Liver (tissue), 9 donors: ENCODE results near the gene MAML3. TPM values are rescaled to one million over a fixed set of nuclear protein-coding genes. Genes with fewer than 3 reads are reported as not detected.

ENCODE experiments used
- DNase-seq: peaks from one replicate; pipeline ENCODE4 v3.0.0-alpha.2; 2017; ENCODE audit warnings: low spot score
- H3K27ac ChIP-seq, 2 donors: one replicate each; pipeline ENCODE4 v1.7.0; 2013; ENCODE audit warnings: inconsistent platforms in 2 of 2, low read length in 2 of 2, control low read depth in 1 of 2, low read depth in 1 of 2, mild to moderate bottlenecking in 1 of 2
- H3K27me3 ChIP-seq, 4 donors: one replicate each; pipeline versions ENCODE4 v1.6.1 to v1.7.0; 2013; ENCODE audit warnings: low read length in 3 of 4, inconsistent platforms in 1 of 4, mild to moderate bottlenecking in 1 of 4, moderate library complexity in 1 of 4; ENCODE audit not compliant: control insufficient read depth in 4 of 4, insufficient read depth in 4 of 4
- H3K36me3 ChIP-seq, 4 donors: one replicate each; pipeline versions ENCODE4 v1.6.1 to v1.7.0; 2013; ENCODE audit warnings: low read length in 3 of 4, mild to moderate bottlenecking in 3 of 4, low read depth in 1 of 4, moderate library complexity in 1 of 4; ENCODE audit not compliant: control insufficient read depth in 4 of 4, insufficient read depth in 3 of 4
- H3K4me1 ChIP-seq, 4 donors: one replicate each; pipeline versions ENCODE4 v1.6.1 to v1.7.0; 2013; ENCODE audit warnings: low read length in 3 of 4, mild to moderate bottlenecking in 3 of 4, moderate library complexity in 1 of 4; ENCODE audit not compliant: control insufficient read depth in 4 of 4, insufficient read depth in 4 of 4
- H3K4me3 ChIP-seq, 3 donors: one replicate each; pipeline versions ENCODE4 v1.6.1 to v1.7.0; 2013; ENCODE audit warnings: low read length in 3 of 3, control low read depth in 1 of 3, low read depth in 1 of 3, mild to moderate bottlenecking in 1 of 3
- H3K9ac ChIP-seq, 2 donors: one replicate each; pipeline ENCODE4 v1.7.0; 2013; ENCODE audit warnings: low read length in 2 of 2, mild to moderate bottlenecking in 2 of 2, moderate library complexity in 2 of 2, control low read depth in 1 of 2, low read depth in 1 of 2
- H3K9me3 ChIP-seq, 4 donors: one replicate each; pipeline versions ENCODE4 v1.6.1 to v1.7.0; 2013; ENCODE audit warnings: low read length in 3 of 4; ENCODE audit not compliant: control insufficient read depth in 4 of 4
- ATF3 ChIP-seq: IDR thresholded peaks from 2 replicates; pipeline ENCODE4 v1.6.1; 2016; ENCODE audit warnings: antibody characterized with exemption
- CTCF ChIP-seq: fragments of 150-350 bp; IDR thresholded peaks from 2 replicates; pipeline ENCODE4 v1.5.1; 2017; ENCODE audit warnings: improper control_type of control experiment, low read depth, low read length; ENCODE audit not compliant: missing input control
- EGR1 ChIP-seq, 2 donors: IDR thresholded peaks; 2 replicates each; pipeline ENCODE4 v1.6.1; 2016 to 2018; ENCODE audit warnings: antibody characterized with exemption in 2 of 2, low read depth in 2 of 2
- FOXA2 ChIP-seq: IDR thresholded peaks from 2 replicates; pipeline ENCODE4 v1.6.1; 2016; ENCODE audit warnings: antibody characterized with exemption
- GABPA ChIP-seq, 2 donors: IDR thresholded peaks in 1 of 2; conservative IDR thresholded peaks in 1 of 2; 2 replicates each; pipeline ENCODE4 v1.6.1; 2016; ENCODE audit warnings: antibody characterized with exemption in 2 of 2, mild to moderate bottlenecking in 1 of 2, moderate library complexity in 1 of 2
- HNF4A ChIP-seq, 2 donors: conservative IDR thresholded peaks; 2 replicates each; pipeline ENCODE4 v1.6.1; 2016; ENCODE audit warnings: antibody characterized with exemption in 2 of 2, mild to moderate bottlenecking in 2 of 2
- HNF4G ChIP-seq: IDR thresholded peaks from 2 replicates; pipeline ENCODE4 v1.6.1; 2016; ENCODE audit warnings: antibody characterized with exemption
- JUND ChIP-seq, 2 donors: IDR thresholded peaks; 2 replicates each; pipeline ENCODE4 v1.6.1; 2016; ENCODE audit warnings: antibody characterized with exemption in 2 of 2
- NR2F2 ChIP-seq: IDR thresholded peaks from 2 replicates; pipeline ENCODE4 v1.6.1; 2016; ENCODE audit warnings: antibody characterized with exemption
- RAD21 ChIP-seq, 2 donors: IDR thresholded peaks; 2 replicates each; pipeline ENCODE4 v1.6.1; 2016; ENCODE audit warnings: antibody characterized with exemption in 2 of 2, mild to moderate bottlenecking in 2 of 2
- REST ChIP-seq: IDR thresholded peaks from 2 replicates; pipeline ENCODE4 v1.6.1; 2016; ENCODE audit warnings: antibody characterized with exemption, mild to moderate bottlenecking
- RXRA ChIP-seq, 2 donors: IDR thresholded peaks; 2 replicates each; pipeline ENCODE4 v1.6.1; 2017 to 2018; ENCODE audit warnings: antibody characterized with exemption in 2 of 2, mild to moderate bottlenecking in 1 of 2
- SP1 ChIP-seq: IDR thresholded peaks from 2 replicates; pipeline ENCODE4 v1.6.1; 2018; ENCODE audit warnings: antibody characterized with exemption, mild to moderate bottlenecking
- YY1 ChIP-seq: IDR thresholded peaks from 2 replicates; pipeline ENCODE4 v1.6.1; 2016; ENCODE audit warnings: antibody characterized with exemption, mild to moderate bottlenecking
- ZBTB33 ChIP-seq: IDR thresholded peaks from 2 replicates; pipeline ENCODE4 v1.6.1; 2016; ENCODE audit warnings: antibody characterized with exemption
- WGBS: extraction: QIAGEN DNeasy Blood & Tissue Kit; methylation state at CpG from one replicate; pipeline ENCODE4 v1.1.7; 2013; 5-methylcytosine and 5-hydroxymethylcytosine counted together
- polyA plus RNA-seq, 2 donors: library from polyadenylated mRNA; stranded (reverse) in 1 of 2; unstranded in 1 of 2; fragments of 200-250 nt in 1 of 2; fragments of >200 nt in 1 of 2; fragmentation: Nextera tagmentation in 1 of 2; extraction: Ambion mirVana in 1 of 2; gene quantifications; one replicate each; pipeline versions ENCODE4 v1.2.1 to v1.2.3, GENCODE V29; 2013 to 2015
- total RNA-seq, 2 donors: library from RNA; depleted of rRNA; stranded (reverse); fragments of >200 nt; gene quantifications; one replicate each; pipeline ENCODE4 v1.2.3, GENCODE V29; 2014
- donor health status: healthy.
- donor health status: healthy.
- donor health status: healthy.
- donor health status: healthy.
- donor health status: healthy.

The MAML3 gene
- total and polyA plus RNA-seq, 4 donors = 1.3 to 4.3 (median 2.7) TPM

GRCh38 chr4:139686988-139687387 is 467.0 kb downstream of the MAML3 start:
- 70% methylated on average over 3 of the region's 3 CpGs for WGBS
- Histone ChIP-seq H3K4me1 (peaks cover 21 to 60% (median 56%) of the 10 kb centered on the region in 4 donors), H3K9me3 (no peaks in the 10 kb centered on the region), H3K27me3 (no peaks in the 10 kb centered on the region), H3K36me3 (peaks cover 0 to 9% (median 4%) of the 10 kb centered on the region in 4 donors), H3K9ac (no peak overlapping the region), H3K4me3 (no peak overlapping the region), H3K27ac (peak overlapping the region; percentile 39 to 61)
- DNase-seq = no peak
- peak; percentile 18 for TF ChIP-seq NR2F2
- peak in 1 of 2 donors; percentile 18 for TF ChIP-seq RAD21 (IDR thresholded peaks at IDR 0.05)
- TF ChIP-seq SP1 = peak; percentile 28
- TF ChIP-seq ATF3 = no peak
- no peak for TF ChIP-seq EGR1 (IDR thresholded peaks at IDR 0.05; ENCODE audit: low read depth in 2 of 2)
- peak in 1 of 2 donors; percentile 13 for TF ChIP-seq RXRA (IDR thresholded peaks at IDR 0.05)
- TF ChIP-seq YY1 = peak; percentile 49
- no peak for TF ChIP-seq GABPA (IDR thresholded peaks at IDR 0.05 in 1 of 2, conservative IDR thresholded peaks at IDR 0.05 in 1 of 2)
- TF ChIP-seq HNF4A (conservative IDR thresholded peaks at IDR 0.05) = peak; percentile 12 to 30

GRCh38 chr4:139686130-139686529 is 467.9 kb downstream of the MAML3 start:
- H3K9ac ChIP-seq = no peak overlapping the region
- no peak overlapping the region for H3K27ac ChIP-seq
- H3K4me1 ChIP-seq = peaks cover 18 to 55% (median 49%) of the 10 kb centered on the region in 4 donors
- no peak for DNase-seq
- no peaks in the 10 kb centered on the region for H3K27me3 ChIP-seq
- no peak for TF ChIP-seq RXRA (IDR thresholded peaks at IDR 0.05)
- WGBS = 55% methylated on average over 1 of the region's 1 CpG
- H3K36me3 ChIP-seq = peaks cover 0 to 9% (median 4%) of the 10 kb centered on the region in 4 donors
- H3K4me3 ChIP-seq = no peak overlapping the region
- no peaks in the 10 kb centered on the region for H3K9me3 ChIP-seq

- no peak for DNase-seq
- Histone ChIP-seq H3K27ac (no peak overlapping the region), H3K4me3 (no peak overlapping the region), H3K9me3 (no peaks in the 10 kb centered on the region), H3K36me3 (peaks cover 0 to 12% (median 5%) of the 10 kb centered on the region in 4 donors), H3K27me3 (no peaks in the 10 kb centered on the region), H3K4me1 (peaks cover 12 to 56% (median 47%) of the 10 kb centered on the region in 4 donors), H3K9ac (no peak overlapping the region)
- 94% methylated on average over 5 of the region's 5 CpGs for WGBS
- no peak for TF ChIP-seq EGR1 (IDR thresholded peaks at IDR 0.05; ENCODE audit: low read depth in 2 of 2)
- TF ChIP-seq RXRA (IDR thresholded peaks at IDR 0.05) = no peak
- TF ChIP-seq YY1 = no peak
- TF ChIP-seq ZBTB33 = no peak
- TF ChIP-seq REST = no peak
- no peak for TF ChIP-seq JUND (IDR thresholded peaks at IDR 0.05)
- no peak for TF ChIP-seq RAD21 (IDR thresholded peaks at IDR 0.05)
- no peak for TF ChIP-seq HNF4A (conservative IDR thresholded peaks at IDR 0.05)
- no peak for TF ChIP-seq HNF4G
- no peak for TF ChIP-seq FOXA2
- TF ChIP-seq CTCF = no peak
These were observed 468.8 kb downstream of the MAML3 start for GRCh38 chr4:139685180-139685579.
